HG02678 (cell line): ENCODE measurements around the gene DEDD2.

Experiments
- ATAC-seq: cut with Tn5 transposase; IDR thresholded peaks from one replicate; pipeline ENCODE4 v1.9.1; 2021; ENCODE audit warnings: mild to moderate bottlenecking, moderate library complexity; ENCODE audit not compliant: unreplicated experiment

The DEDD2 gene

DNA sequence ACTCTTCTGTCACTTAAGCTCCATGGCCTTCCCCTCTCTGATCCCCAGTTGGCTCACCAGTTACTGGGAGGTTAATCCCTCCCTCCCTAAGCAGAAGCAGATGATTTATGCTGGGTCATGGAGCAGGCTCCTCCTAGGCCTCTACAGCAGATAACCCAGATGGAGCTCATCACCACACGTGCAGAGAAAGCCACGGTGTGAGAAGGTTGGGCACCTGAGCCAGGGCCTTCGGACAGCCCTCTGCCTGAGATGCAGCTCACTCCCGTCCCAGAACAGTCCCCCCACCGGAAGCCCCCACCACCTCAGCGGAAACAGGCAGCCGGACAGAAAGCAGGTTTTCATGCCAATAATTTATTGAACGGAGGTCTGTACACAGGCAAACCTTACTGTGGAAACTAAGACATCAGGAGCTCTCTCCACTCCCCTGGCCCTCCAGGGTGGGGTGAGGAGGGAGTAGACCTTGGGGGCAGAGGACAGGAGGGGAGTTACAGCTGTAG is 12.4 kb upstream of the DEDD2 start:
- ATAC-seq: no peak

DNA sequence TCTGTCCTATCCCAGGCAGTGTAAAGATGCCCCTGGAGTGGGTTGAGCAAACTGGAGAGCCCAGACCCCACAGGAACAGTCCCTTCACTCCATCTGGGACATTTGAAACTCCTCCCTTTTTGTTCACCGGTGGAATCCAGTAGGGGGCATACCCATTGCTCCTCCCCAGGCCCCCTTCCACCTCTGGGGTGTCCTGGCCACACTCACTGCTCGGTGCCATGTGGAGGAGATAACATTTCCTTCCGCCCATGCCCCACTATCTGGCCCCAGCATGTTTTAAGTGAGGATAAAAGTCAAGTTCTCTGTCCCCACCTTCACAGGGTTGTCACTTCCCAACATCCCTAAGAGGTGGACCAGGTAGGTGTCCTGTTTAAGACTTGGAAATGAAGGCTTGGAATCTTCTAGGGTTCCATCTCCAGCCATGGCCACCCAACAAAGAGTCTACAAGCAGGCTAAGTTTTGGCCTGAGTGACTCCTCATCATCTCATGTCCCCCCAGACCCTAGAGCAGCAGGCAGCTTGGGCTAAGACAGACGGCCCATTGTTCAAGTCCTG is 11.9 kb upstream of the DEDD2 start:
- ATAC-seq: no peak

DNA sequence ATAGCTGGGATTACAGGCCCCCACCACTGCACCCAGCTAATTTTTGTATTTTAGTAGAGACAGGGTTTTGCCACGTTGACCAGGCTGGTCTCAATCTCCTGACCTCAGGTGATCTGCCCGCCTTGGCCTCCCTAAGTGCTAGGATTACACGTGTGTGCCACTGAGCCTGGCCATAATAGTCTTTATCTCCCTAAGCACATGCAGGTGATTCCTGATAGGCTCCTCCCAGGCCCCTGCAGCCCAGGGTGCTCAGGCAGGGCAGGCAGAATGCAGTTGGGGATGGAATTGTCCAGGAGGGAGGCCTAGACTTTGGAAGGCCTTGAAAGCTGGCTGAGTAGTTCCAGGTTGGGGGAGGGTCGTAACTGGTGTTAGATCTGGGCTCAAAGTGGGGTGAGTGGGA is 11.2 kb upstream of the DEDD2 start:
- ATAC-seq: no peak

DNA sequence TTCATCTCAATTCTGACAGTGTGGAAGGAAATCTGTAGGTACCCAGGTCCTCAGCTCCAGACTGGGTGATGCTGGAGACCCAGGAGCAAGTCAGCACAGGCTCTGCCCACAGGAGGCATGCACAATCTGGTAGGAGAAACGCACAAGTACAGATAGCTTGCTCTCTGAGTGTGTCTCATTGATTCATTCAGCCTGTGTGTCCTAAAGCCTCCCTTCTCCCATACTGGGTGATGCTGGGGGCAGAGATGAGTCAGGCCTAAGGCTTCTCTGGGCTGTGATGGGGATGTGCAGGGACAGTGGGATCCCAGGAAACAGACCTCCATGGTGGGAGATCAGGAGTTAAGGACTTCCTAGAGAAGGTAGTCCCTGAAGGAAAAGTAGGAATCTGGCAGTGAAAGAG is 9.4 kb upstream of the DEDD2 start:
- no peak for ATAC-seq

DNA sequence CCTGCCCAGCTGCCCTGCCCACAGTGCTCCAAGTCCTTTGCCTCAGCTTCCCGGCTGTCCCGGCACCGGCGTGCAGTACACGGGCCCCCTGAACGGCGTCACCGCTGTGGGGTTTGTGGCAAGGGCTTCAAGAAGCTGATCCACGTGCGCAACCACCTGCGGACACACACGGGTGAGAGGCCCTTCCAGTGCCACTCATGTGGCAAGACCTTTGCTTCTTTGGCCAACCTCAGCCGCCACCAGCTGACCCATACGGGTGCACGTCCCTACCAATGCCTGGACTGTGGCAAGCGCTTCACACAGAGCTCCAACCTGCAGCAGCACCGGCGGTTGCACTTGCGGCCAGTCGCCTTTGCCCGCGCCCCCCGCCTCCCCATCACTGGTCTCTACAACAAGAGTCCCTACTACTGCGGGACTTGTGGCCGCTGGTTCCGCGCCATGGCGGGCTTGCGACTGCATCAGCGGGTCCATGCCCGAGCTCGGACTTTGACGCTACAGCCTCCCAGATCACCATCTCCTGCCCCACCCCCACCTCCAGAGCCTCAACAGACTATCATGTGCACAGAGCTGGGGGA is 8.3 kb upstream of the DEDD2 start:
- ATAC-seq: no peak

DNA sequence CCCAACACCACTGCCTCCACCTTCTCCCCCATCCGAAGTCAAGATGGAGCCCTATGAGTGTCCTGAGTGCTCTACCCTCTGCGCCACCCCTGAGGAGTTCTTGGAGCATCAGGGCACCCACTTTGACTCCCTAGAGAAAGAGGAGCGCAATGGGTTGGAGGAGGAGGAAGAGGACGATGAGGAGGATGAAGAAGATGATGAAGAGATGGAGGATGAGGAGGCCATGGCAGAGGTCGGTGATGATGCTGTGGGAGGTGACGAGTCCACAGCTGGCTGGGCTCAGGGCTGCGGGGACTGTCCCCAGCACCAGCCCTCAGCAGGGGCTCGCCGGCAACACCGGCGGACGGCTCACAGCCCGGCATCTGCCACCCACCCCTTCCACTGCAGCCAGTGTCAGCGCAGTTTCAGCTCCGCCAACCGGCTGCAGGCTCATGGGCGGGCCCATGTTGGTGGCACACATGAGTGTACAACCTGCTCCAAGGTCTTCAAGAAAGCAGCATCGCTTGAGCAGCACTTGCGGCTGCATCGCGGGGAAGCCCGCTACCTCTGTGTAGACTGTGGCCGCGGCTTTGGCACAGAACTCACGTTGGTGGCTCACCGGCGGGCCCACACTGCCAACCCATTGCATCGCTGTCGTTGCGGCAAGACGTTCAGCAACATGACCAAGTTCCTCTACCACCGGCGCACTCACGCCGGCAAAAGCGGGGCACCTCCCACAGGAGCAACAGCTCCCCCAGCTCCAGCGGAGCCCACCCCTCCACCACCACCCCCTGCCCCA is 7.7 kb upstream of the DEDD2 start:
- ATAC-seq: no peak

DNA sequence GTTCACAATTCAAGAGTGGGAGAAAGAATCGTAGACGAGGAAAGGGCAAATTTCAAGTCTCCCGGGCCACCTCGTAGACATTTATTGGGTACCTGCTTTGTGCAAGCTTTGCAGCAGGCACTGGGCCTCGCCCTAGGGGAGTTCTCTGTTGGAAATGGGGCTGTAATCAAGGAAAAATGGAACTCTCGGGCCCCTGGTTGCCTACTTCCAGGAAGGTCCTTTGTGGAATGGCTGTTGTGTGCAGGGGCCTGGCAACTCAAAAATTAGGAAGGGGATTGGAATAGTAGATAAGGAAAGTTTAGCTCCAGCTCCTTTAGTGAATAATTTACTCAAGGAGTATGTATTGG is 3.2 kb upstream of the DEDD2 start:
- ATAC-seq: no peak

DNA sequence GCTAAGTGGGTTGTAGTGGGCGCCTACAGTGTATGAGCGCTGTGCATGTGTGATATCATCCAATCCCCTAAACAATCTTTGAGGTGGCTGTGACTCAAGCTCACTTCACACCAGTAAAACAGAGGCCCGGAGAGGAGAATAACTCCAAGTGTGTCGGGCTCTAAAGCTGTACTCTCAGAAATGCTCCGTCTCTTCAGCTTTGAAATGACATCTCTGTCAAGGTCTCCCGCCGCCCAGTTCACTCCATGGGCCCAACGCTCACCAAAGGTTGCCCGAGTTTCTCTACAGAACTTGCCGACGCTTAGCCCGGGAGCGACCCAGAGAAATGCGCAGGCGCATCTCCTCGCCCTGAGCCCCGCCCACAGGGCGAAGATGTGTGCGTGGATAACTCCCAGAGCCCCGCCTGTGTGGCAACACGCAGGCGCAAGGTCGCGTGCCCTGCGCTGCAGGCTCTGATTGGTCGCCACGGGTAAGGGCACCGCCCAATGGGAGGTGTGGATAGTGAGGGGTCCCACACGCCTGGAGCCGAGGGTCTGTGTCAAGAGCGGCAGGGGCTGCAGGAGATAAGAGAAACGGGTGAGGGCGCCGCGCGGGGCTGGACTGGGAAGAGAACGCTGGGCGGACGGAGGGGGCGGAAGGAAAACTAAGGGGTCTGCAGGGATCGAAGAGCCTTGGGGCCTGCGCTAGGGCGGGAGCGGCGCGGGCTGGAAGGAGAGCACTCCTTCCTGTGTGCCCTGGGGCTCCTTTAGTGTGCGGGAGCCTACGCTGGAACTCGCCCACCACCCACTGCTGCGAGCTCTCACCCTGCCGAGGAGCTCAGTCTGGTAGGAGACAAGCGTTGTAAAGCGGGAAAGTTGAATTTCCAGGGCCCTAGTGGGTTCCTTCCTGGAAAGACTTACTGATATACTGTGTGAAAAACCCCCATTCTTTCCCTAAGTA is 2.6 kb upstream of the DEDD2 start, which contains the start of gene ZNF526:
ZNF526 (plus strand) TSS at position 501 of the 939 bp plus-strand sequence. CDS start 4,092 bp downstream, outside the sequence.
- ATAC-seq: peak; percentile 75

DNA sequence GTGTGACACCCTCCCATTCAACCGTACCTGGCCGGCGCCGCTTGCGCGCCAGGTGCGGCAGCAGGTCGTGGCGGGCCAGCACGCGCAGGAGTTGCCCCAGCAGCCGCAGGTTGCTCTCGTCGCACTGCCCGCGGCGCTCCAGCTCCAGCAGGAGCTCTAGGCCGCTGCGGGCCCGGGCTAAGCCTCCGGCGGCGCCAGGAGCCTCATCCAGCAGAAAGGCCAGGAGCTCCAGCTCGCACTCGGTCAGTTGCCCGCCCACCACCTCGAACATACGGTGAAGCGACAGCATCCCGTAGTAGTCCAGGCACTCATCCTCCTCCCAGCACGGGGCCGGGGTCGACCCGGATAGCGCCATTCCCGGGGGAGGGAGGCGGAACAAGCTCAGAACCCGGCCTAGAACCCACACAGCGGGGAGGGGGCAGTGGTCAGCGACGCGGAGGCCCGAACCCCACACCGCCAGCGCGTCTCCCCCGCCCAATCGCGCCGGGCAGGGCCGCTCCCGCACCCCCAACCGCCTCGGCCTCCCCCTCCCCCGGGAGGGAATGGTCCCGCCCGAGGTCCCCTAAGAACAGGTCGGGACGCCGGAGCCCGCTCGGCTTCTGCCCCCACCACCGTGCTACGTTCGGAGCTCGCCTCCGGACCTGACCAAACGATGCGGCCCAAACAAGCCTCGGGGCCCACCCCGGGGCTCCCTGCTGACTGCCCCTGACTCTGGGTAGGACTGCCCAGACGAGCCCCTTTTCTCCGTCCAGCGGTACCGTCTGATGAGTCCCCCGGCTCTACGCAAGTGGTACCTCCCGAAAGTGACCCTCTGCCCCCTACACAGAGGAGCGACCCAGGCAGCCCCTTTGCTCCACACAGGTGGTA is 591 bp downstream of the DEDD2 start:
- peak; percentile 0 for ATAC-seq

DNA sequence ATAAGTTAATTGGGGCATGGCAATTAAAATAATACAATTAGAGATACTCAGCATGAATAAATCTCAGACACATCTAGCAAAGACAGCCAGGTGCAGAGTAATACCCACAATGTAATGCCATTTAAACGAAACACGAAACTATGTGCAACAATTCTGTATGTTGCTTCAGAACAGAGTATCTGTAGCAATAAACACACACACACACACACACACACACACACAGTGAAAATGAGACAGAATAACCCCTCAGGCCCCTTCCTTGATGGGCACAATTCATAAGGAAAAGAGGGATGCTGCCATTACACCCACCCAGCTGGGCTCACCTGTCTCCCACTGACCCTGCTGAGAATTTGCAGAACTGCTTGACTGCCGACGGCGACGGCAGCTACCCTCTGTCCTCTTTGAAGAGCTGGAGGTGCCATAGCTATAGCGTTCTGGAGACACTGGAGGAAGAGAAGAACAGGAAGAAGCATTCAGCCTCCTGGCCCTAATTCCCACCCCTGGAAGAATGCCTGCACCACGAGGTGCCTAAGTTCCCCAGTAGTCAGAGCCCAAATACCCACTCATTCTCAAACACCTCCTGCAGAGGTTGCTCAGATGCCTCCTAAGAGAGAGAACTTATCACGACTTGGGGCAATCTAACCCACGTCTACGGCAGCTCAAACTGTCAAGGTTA is 2.5 kb downstream of the DEDD2 start:
- ATAC-seq: no peak

DNA sequence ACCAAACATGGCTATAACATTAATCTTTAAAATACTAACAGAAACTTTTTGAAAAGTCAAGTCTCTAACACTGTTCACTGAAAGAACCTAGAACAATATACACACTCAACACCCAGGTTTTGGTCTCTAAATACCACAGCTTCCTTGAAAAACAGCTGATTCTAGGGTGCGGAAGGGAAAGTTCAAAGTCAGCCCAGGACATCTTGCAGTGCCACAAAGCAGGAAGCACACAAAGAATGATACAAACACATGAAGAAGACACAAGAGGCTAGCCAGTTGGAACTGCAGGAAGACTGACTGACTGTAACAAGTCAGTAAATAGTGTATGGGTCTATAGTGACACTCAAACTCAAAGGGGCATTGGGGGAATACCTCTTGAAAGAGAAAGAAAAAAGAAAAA is 4.6 kb downstream of the DEDD2 start:
- no peak for ATAC-seq

DNA sequence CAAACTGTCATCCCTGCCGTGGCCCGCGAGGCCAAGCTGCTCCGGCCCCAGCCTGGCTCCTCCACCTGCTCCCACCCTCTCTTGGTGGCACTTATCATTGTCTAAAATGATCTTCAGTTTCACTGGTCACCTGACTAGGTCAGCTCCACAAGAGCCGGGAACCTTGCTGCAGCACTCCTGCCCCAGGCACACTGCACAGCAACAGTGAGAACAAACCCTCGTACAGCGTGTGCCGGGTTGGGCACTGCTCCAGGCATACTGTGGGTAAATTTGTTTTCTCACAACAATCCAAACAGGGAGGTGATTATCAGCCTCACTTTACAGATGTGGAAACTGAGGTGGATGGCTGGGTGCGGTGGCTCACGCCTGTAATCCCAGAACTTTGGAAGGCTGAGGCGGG is 8.9 kb downstream of the DEDD2 start:
- no peak for ATAC-seq

DNA sequence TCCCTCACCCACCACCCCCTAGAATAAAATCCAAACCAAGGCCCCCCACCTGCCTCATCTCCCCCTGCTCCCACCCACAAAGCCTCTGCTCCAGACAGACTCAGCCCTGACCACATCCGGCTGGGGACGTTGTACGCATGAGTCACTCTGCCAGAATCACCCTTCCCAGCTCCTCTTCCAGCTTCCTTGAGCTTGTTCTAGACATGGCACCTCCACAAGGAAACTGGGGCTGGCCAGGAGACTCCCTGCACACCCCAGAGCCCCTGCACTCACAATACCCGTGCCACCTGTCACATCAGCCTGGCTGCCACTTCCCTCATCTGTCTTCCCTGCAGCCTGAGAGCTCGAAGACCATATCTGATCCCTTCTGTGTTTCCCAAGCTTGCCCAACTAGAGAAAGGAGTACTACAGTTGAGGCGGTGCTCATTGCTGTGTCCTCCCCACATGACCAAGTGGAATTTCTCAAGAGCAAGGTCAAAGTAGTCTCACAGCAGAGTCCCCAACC is 9.7 kb downstream of the DEDD2 start:
- no peak for ATAC-seq

DNA sequence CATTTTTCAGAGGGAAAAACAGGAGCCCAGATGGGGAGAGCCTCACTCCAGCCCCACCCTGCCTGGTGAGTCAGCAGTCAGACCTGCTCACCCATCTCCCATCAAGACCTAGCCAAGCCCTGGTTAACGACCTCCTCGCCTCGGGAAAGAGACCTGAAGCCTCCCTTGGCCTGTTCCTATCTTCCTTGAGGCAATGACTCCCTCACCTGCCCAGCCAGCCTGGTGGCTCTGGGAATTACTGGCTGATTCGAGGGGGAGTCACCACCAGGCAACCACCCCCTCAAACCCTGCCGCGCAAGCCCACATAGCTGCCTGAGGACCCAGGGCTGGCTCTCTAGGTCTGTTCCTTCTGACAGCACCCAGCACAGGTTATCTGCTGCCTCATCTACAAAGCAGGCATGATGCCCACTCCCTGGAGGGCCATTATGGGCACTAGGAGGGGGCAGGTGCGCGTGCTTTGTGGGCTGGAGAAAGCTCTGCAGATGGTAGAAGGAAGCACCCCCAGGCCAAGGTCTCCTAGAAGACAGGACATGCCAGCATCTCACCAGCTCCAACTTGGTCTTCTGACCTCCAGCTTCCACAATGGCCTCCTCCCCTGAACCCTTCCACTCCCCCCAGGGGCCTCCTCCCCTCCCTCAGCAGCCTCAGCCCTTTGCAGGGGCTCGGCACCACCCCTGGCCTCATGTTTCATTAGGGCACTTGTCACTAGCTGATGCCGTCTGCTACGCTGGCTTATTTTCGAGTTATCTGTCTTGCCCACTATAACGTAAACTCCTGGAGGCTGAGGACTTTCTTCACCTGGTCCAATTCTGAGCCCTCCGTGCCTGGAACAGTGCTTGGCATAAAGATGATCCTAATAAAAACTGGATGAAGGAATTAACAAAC is 10.4 kb downstream of the DEDD2 start:
- ATAC-seq: no peak

DNA sequence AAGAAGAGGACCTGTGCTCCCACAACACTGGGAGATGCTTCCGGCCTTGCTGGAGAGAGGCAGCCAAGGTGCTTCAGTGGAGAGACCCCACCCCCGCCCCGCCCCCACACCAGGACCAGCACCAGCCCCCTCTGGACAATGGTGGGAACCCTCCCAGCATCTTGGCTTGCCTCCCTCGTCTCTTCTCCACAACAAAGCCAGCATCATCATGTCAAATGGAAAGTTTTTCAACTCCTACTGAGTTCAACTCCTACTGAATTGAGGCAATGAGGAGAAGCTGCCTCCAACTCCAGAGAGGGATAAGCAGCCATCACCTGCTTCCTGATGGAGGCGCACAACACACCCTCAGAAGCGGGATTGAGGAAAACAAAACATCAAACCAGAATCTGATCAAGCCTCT is 12.8 kb downstream of the DEDD2 start:
- no peak for ATAC-seq

DNA sequence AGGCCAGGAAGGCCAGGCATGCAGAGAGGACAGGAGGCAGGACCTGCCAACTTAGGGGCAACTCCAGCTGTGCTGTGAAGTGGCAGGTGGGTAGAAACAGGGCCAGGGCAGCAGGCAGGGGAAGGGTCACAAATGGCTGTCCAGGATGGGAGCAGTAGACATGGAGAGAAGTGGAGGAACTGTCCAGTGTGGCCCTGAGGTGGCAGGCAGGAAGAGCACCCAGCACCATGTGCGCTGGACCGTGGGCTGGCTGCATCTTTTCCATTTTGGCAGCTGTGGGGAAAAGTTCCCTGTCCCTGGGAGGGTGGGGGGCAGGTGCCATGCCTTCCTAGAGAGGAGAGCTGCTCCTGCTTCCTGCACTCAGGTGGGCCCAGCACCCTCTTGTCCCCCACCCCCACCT is 13.8 kb downstream of the DEDD2 start:
- ATAC-seq: no peak

DNA sequence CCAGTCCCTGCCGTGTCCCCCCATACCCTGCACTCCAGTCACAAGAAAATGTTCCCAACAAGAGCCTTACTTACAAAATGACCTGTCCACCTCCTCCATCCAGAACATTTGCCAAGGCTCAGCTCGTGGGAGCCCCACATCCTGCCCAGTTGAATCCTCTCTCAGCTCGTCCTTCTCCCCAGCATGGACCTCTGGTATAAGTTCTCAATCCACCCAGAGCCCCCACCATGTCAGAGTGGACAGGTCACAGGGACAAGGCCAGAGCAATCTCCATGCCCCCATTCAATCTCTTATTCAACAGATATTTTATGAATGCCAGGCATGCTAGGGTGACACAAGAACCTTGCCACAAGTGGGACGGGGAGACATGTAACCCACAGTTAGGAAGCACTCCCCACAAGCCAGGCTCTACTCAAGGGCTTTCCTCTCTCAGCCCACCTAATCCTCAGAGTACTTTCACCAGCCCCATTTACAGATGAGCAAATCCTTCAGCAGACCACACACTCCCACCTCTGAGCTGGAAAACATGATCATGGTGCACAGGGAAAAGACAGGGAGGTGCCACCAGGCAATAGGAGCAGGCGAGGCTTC is 15.1 kb downstream of the DEDD2 start:
- no peak for ATAC-seq
